Pericardium fibroblast (primary cell): ENCODE data around the gene RILP. TPM values are rescaled to one million over a fixed set of nuclear protein-coding genes. Genes with fewer than 3 reads are reported as not detected.

Source experiments
- total RNA-seq: library from RNA; depleted of rRNA; stranded (reverse); fragments of >200 nt; gene quantifications from 2 replicates; pipeline ENCODE4 v1.2.3, GENCODE V29; 2015

RILP gene, protein sequence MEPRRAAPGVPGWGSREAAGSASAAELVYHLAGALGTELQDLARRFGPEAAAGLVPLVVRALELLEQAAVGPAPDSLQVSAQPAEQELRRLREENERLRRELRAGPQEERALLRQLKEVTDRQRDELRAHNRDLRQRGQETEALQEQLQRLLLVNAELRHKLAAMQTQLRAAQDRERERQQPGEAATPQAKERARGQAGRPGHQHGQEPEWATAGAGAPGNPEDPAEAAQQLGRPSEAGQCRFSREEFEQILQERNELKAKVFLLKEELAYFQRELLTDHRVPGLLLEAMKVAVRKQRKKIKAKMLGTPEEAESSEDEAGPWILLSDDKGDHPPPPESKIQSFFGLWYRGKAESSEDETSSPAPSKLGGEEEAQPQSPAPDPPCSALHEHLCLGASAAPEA
- 11.3 and 17.4 TPM in 2 replicates for total RNA-seq

DNA sequence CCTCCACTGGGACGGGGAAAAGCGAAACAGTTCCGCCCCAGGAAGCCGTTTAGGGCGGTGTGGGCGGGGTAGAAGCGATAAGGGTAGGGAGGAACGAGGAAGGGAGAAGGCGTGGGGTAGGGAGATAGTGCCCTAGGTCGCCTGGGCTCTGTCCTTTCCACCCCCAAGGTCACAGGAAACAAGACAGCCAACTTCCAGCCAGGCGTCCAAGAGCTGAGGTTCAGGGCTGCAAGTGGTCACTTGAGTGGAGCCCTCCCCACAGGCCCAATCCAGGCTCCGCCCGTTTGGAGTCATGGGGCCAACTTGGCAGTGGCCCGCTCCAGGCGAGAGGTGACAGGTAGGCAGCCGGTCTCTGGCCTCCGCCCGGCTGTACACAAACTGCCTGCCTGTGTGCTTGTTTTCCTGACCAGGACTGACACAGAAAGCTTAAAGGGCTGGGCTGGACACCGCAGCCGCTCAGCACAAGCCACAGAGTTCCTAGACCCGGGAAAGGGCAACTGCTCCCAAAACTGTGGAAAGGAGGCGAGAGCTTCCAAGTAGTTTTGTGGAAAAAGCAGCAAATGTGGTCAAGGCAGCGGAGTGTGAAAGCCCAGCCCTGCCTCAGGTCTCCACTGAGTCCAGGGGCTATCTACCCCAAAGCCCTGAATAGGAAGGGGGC is at the start of gene RILP:
Gene RILP, minus strand, starts transcription at position 23 of the 658 bp plus-strand sequence. CDS start 62 bp downstream, outside the sequence.

DNA sequence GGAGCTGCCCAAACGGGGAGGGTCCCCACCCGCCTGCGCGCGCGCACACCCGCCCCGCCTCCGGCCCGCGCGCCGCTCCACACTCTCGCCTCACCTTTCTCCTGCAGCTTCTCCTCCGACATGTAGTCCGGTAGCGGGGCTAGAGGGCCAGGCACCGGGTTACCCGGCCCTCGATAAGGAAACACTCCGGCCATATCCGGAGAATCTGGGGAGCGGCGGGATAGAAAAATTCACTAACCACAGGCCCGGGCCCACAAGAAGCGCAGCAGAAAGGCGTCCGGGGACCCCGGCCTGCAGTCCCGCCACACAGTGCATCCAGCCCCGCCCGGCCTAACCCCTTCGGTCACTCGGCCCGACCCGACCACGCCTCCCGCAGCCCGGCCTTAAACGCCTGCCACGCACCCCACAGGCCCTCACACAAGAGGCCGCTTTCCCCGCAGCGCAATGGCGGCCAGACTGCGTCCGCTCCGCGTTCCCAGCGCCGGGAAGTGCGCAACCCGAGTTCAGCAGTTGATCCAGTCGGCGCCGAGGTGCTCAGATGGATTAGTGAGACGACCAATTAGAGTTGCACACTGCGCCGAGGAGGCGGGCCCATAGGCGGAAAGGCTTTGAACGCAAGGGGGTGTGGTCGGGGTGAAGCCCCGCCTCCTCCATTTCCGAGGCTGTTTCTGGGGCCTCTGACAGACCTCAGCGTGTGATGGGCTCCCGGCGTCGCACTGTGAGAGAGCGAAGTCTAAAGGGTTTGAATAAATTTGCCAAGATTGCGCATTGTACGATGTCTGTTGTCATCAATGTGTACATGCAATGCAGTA is 34.9 kb upstream of the RILP start, which contains the start of gene PRPF8:
Gene PRPF8, minus strand, starts transcription at position 490 of the 812 bp plus-strand sequence. Its CDS starts 296 bp downstream, at position 194.

DNA sequence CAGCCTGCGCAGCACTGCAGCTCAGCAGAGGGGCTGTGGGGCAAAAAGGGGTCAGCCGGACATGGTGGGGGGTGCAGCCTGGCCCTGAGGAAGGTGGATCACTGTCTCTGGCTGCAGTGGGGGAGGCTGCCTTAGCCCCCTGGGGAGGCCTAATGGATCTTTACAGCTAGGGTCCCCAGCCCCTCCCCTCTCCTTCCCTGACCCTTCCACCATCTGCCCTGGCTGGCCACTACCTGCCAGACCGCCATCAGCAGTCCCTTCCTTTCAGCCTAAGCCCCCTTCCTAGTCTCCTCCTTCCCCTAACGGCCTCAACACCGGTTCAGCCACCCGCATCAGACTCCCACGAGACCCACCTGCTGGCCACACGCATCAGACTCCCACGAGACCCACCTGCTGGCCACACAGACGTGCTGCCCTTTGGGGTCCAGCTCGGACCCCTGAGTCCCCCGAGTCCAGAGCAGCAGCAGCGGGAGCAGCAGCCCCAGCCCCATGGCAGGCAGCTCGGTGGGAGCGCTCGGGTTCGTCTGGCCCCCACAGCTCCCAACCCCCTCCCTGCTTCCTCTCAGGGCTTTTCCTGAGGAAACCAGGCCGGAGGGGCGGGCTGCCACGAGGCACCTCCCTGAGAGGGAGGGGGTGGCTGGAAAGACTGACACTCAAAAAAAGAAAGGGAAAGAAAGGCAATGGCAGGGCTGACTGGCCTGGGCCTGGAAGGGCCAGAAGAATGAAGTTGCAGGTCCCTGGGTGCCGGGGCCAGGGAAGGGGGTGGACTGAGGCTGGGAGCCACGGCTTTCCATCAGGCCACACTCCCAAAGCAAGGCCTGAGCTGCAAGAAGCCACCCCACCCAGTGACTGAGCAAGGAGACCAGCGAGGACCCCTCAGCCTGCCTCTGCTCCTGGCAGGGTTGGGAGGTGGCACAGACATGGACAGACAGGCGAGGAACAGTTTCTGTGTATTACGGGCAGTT is 4.2 kb downstream of the RILP start, which contains the start of gene SCARF1:
Gene SCARF1, minus strand, starts transcription at position 526 of the 965 bp plus-strand sequence. Its CDS starts 35 bp downstream, at position 491.

GRCh38 chr17:1627982-1628855 is 21.4 kb downstream of the RILP start, which contains the start of gene SLC43A2:
Gene SLC43A2 (minus strand): TSS chr17:1628834. CDS start chr17:1627874, 960 bp downstream.

Other genes starting within 250 kb of the RILP start
- 526 and 560 TPM in 2 replicates for gene YWHAE, start 249.6 kb downstream of the RILP start, total RNA-seq
- gene CRK, start 193.6 kb downstream of the RILP start, total RNA-seq = 50.9 and 70.1 TPM in 2 replicates
- 78.4 and 129 TPM in 2 replicates for gene MYO1C, start 157.2 kb downstream of the RILP start, total RNA-seq
- gene INPP5K, start 133.3 kb downstream of the RILP start, total RNA-seq = 31.2 and 37.6 TPM in 2 replicates
- gene PITPNA, start 87.1 kb downstream of the RILP start, total RNA-seq = 23.2 and 27.4 TPM in 2 replicates
- 2.9 and 9.7 TPM in 2 replicates for gene SLC43A2, start 21.0 kb downstream of the RILP start, total RNA-seq
- under 0.01 and 2.1 TPM in 2 replicates for gene SCARF1, start 4.1 kb downstream of the RILP start, total RNA-seq
- 82.6 and 120 TPM in 2 replicates for gene PRPF8, start 35.0 kb upstream of the RILP start, total RNA-seq
- gene TLCD2, start 60.5 kb upstream of the RILP start, total RNA-seq = 13.2 and 15.3 TPM in 2 replicates
- gene WDR81, start 74.8 kb upstream of the RILP start, total RNA-seq = 23.2 and 27.5 TPM in 2 replicates
- gene SERPINF2, start 93.0 kb upstream of the RILP start, total RNA-seq = 0.35 and 1.9 TPM in 2 replicates
- gene SERPINF1, start 112.2 kb upstream of the RILP start, total RNA-seq = 1,032 and 1,366 TPM in 2 replicates
- 4.5 and 4.6 TPM in 2 replicates for gene SMYD4, start 180.0 kb upstream of the RILP start, total RNA-seq
- 16.8 and 23.7 TPM in 2 replicates for gene RPA1, start 180.1 kb upstream of the RILP start, total RNA-seq